K562 (cell line): ENCODE measurements around the gene ATG14. TPM values are rescaled to one million over a fixed set of nuclear protein-coding genes. Genes with fewer than 3 reads are reported as not detected.

Experiments
- ARID2 ChIP-seq: fragments of 450-650 bp; IDR thresholded peaks from 2 replicates; pipeline ENCODE4 v1.6.1; 2017; ENCODE audit warnings: antibody characterized with exemption, mild to moderate bottlenecking
- CTCF ChIP-seq, 3 experiments: IDR thresholded peaks in 2 of 3; conservative IDR thresholded peaks in 1 of 3; 2 replicates each; pipeline ENCODE4 v1.5.1; 2011 to 2012; ENCODE audit warnings: low read length in 3 of 3, mild to moderate bottlenecking in 3 of 3, control low read depth in 2 of 3, improper control_type of control experiment in 1 of 3, inconsistent platforms in 1 of 3, low read depth in 1 of 3, mixed read lengths in 1 of 3, moderate library complexity in 1 of 3; ENCODE audit not compliant: insufficient read depth in 2 of 3
- DPF2 ChIP-seq: fragments of 450-650 bp; IDR thresholded peaks from 2 replicates; pipeline ENCODE4 v1.6.1; 2016
- GTF3C2 ChIP-seq: IDR thresholded peaks from 3 replicates; pipeline ENCODE4 v1.6.1; 2011; ENCODE audit warnings: borderline replicate concordance, mild to moderate bottlenecking, moderate library complexity; ENCODE audit not compliant: insufficient read length; ENCODE audit errors: extremely low read depth
- HINFP ChIP-seq: fragments of 450-650 bp; conservative IDR thresholded peaks from 2 replicates; pipeline ENCODE4 v1.6.1; 2016; ENCODE audit warnings: missing genetic modification characterization, low read depth, mild to moderate bottlenecking, control low read depth, missing compliant biosample characterization
- MYC ChIP-seq, 2 experiments: fragments of 250-450 bp in 1 of 2; sonication (Bioruptor Pico) in 1 of 2; IDR thresholded peaks; 2 replicates each; pipeline versions ENCODE4 v1.5.1 to v1.6.1; 2012 to 2021; ENCODE audit warnings: low read depth in 2 of 2, borderline replicate concordance in 1 of 2, improper control_type of control experiment in 1 of 2, low read length in 1 of 2, mild to moderate bottlenecking in 1 of 2, moderate library complexity in 1 of 2
- NBN ChIP-seq: fragments of 450-650 bp; IDR thresholded peaks from 2 replicates; pipeline ENCODE4 v1.6.1; 2016; ENCODE audit warnings: low read depth, mild to moderate bottlenecking
- RAD21 ChIP-seq, 2 experiments: fragments of 250-450 bp in 1 of 2; fragments of 450-650 bp in 1 of 2; sonication (Bioruptor Pico) in 1 of 2; formaldehyde crosslinking in 1 of 2; IDR thresholded peaks in 1 of 2; conservative IDR thresholded peaks in 1 of 2; 2 replicates each; pipeline versions ENCODE4 v1.4.0 to v1.8.0; 2020 to 2022; ENCODE audit warnings: mild to moderate bottlenecking in 2 of 2, moderate library complexity in 1 of 2
- RB1 ChIP-seq: fragments of 450-650 bp; IDR thresholded peaks from 2 replicates; pipeline ENCODE4 v1.6.1; 2017; ENCODE audit warnings: low read depth, mild to moderate bottlenecking
- SOX6 ChIP-seq: fragments of 450-650 bp; IDR thresholded peaks from 2 replicates; pipeline ENCODE4 v1.6.1; 2014; ENCODE audit warnings: mild to moderate bottlenecking
- STAT5B ChIP-seq: fragments of 250-450 bp; sonication (Bioruptor Pico); IDR thresholded peaks from 2 replicates; pipeline ENCODE4 v1.8.0; 2021; ENCODE audit warnings: mild to moderate bottlenecking, inconsistent platforms
- ZFP91 ChIP-seq: sonication (generic); formaldehyde crosslinking; IDR thresholded peaks from 2 replicates; pipeline ENCODE4 v1.8.0; 2022; ENCODE audit warnings: mild to moderate bottlenecking, missing genetic modification reagents
- ZNF384 ChIP-seq: IDR thresholded peaks from 2 replicates; pipeline ENCODE4 v1.6.1; 2012; ENCODE audit warnings: low read depth, low read length, improper control_type of control experiment
- polyA plus RNA-seq, 8 experiments: library from polyadenylated mRNA; depleted of rRNA in 4 of 8; stranded (reverse) in 5 of 8; unstranded in 3 of 8; fragments of >200 nt; fragmentation: Nextera tagmentation in 2 of 8; fragmentation: Illumina TruSeq in 1 of 8; extraction: Ambion mirVana in 2 of 8; extraction: Trizol in 1 of 8; gene quantifications; 2 replicates each; pipeline versions ENCODE4 v1.2.1 to v1.2.3, GENCODE V29; 2011 to 2014; ENCODE audit warnings: inconsistent platforms in 1 of 8, missing spikeins in 1 of 8
- total RNA-seq, 7 experiments: library from RNA; depleted of rRNA in 6 of 7; stranded (reverse); fragments of >200 nt in 6 of 7; fragmentation: Illumina TruSeq in 2 of 7; extraction: Trizol in 2 of 7; gene quantifications; 2 replicates each; pipeline versions ENCODE4 v1.2.1 to v1.2.3, GENCODE V29; 2011 to 2021; ENCODE audit warnings: low replicate concordance in 1 of 7

Gene ATG14
- total and polyA plus RNA-seq, 9 of the 15 experiments (the other 6 are each of a cell fraction or from before 2014, with no cell fraction given): 0.55 to 4.2 (median 3.5) TPM

GRCh38 chr14:55430024-55430690 is 18.5 kb upstream of the ATG14 start (continued):
- TF ChIP-seq HINFP (tag) (no peak), RB1 (no peak), STAT5B (CRISPR knock-in tag) (no peak), GTF3C2 (no peak), SOX6 (no peak), MYC (IDR thresholded peaks at IDR 0.05; ENCODE audit: low read depth, low read length) (no peak), MYC (CRISPR knock-in tag; IDR thresholded peaks at IDR 0.05; ENCODE audit: borderline replicate concordance, low read depth) (no peak), DPF2 (no peak), ARID2 (0 out of 2 replicates have a peak, but pooled peaks have one; percentile 12), ZNF384 (peak; percentile 84), CTCF (IDR thresholded peaks at IDR 0.05 in 2 of 3, conservative IDR thresholded peaks at IDR 0.05 in 1 of 3; ENCODE audit: insufficient read depth in 2 of 3, low read depth in 1 of 3, low read length in 3 of 3) (peak; percentile 28 to 65 (median 40); a peak in 3 of 6 replicates), ZFP91 (CRISPR knock-in tag) (no peak), RAD21 (CRISPR knock-in tag; conservative IDR thresholded peaks at IDR 0.05 in 1 of 2, IDR thresholded peaks at IDR 0.05 in 1 of 2) (peak; percentile 46 to 65; a peak in 3 of 4 replicates), NBN (no peak)
